Liver (tissue), 9 donors: Measurements from ENCODE around the gene GABARAP. TPM values are rescaled to one million over a fixed set of nuclear protein-coding genes. Genes with fewer than 3 reads are reported as not detected.
A peak's percentile ranks its signal among the peaks of the same experiment; 100 is the strongest.

Experiments used
- DNase-seq: peaks from one replicate; pipeline ENCODE4 v3.0.0-alpha.2; 2017; ENCODE audit warnings: low spot score
- H3K27ac ChIP-seq, 2 donors: one replicate each; pipeline ENCODE4 v1.7.0; 2013; ENCODE audit warnings: inconsistent platforms in 2 of 2, low read length in 2 of 2, control low read depth in 1 of 2, low read depth in 1 of 2, mild to moderate bottlenecking in 1 of 2
- H3K27me3 ChIP-seq, 4 donors: one replicate each; pipeline versions ENCODE4 v1.6.1 to v1.7.0; 2013; ENCODE audit warnings: low read length in 3 of 4, inconsistent platforms in 1 of 4, mild to moderate bottlenecking in 1 of 4, moderate library complexity in 1 of 4; ENCODE audit not compliant: control insufficient read depth in 4 of 4, insufficient read depth in 4 of 4
- H3K36me3 ChIP-seq, 4 donors: one replicate each; pipeline versions ENCODE4 v1.6.1 to v1.7.0; 2013; ENCODE audit warnings: low read length in 3 of 4, mild to moderate bottlenecking in 3 of 4, low read depth in 1 of 4, moderate library complexity in 1 of 4; ENCODE audit not compliant: control insufficient read depth in 4 of 4, insufficient read depth in 3 of 4
- H3K4me1 ChIP-seq, 4 donors: one replicate each; pipeline versions ENCODE4 v1.6.1 to v1.7.0; 2013; ENCODE audit warnings: low read length in 3 of 4, mild to moderate bottlenecking in 3 of 4, moderate library complexity in 1 of 4; ENCODE audit not compliant: control insufficient read depth in 4 of 4, insufficient read depth in 4 of 4
- H3K4me3 ChIP-seq, 3 donors: one replicate each; pipeline versions ENCODE4 v1.6.1 to v1.7.0; 2013; ENCODE audit warnings: low read length in 3 of 3, control low read depth in 1 of 3, low read depth in 1 of 3, mild to moderate bottlenecking in 1 of 3
- H3K9ac ChIP-seq, 2 donors: one replicate each; pipeline ENCODE4 v1.7.0; 2013; ENCODE audit warnings: low read length in 2 of 2, mild to moderate bottlenecking in 2 of 2, moderate library complexity in 2 of 2, control low read depth in 1 of 2, low read depth in 1 of 2
- H3K9me3 ChIP-seq, 4 donors: one replicate each; pipeline versions ENCODE4 v1.6.1 to v1.7.0; 2013; ENCODE audit warnings: low read length in 3 of 4; ENCODE audit not compliant: control insufficient read depth in 4 of 4
- CTCF ChIP-seq: fragments of 150-350 bp; IDR thresholded peaks from 2 replicates; pipeline ENCODE4 v1.5.1; 2017; ENCODE audit warnings: improper control_type of control experiment, low read depth, low read length; ENCODE audit not compliant: missing input control
- EGR1 ChIP-seq, 2 donors: IDR thresholded peaks; 2 replicates each; pipeline ENCODE4 v1.6.1; 2016 to 2018; ENCODE audit warnings: antibody characterized with exemption in 2 of 2, low read depth in 2 of 2
- FOXA2 ChIP-seq: IDR thresholded peaks from 2 replicates; pipeline ENCODE4 v1.6.1; 2016; ENCODE audit warnings: antibody characterized with exemption
- GABPA ChIP-seq, 2 donors: IDR thresholded peaks in 1 of 2; conservative IDR thresholded peaks in 1 of 2; 2 replicates each; pipeline ENCODE4 v1.6.1; 2016; ENCODE audit warnings: antibody characterized with exemption in 2 of 2, mild to moderate bottlenecking in 1 of 2, moderate library complexity in 1 of 2
- HNF4A ChIP-seq, 2 donors: conservative IDR thresholded peaks; 2 replicates each; pipeline ENCODE4 v1.6.1; 2016; ENCODE audit warnings: antibody characterized with exemption in 2 of 2, mild to moderate bottlenecking in 2 of 2
- MAX ChIP-seq: IDR thresholded peaks from 2 replicates; pipeline ENCODE4 v1.6.1; 2016; ENCODE audit warnings: antibody characterized with exemption
- RAD21 ChIP-seq, 2 donors: IDR thresholded peaks; 2 replicates each; pipeline ENCODE4 v1.6.1; 2016; ENCODE audit warnings: antibody characterized with exemption in 2 of 2, mild to moderate bottlenecking in 2 of 2
- SP1 ChIP-seq: IDR thresholded peaks from 2 replicates; pipeline ENCODE4 v1.6.1; 2018; ENCODE audit warnings: antibody characterized with exemption, mild to moderate bottlenecking
- TAF1 ChIP-seq: conservative IDR thresholded peaks from 2 replicates; pipeline ENCODE4 v1.6.1; 2016; ENCODE audit warnings: antibody characterized with exemption, mild to moderate bottlenecking
- WGBS: extraction: QIAGEN DNeasy Blood & Tissue Kit; methylation state at CpG from one replicate; pipeline ENCODE4 v1.1.7; 2013; 5-methylcytosine and 5-hydroxymethylcytosine counted together
- polyA plus RNA-seq, 2 donors: library from polyadenylated mRNA; stranded (reverse) in 1 of 2; unstranded in 1 of 2; fragments of 200-250 nt in 1 of 2; fragments of >200 nt in 1 of 2; fragmentation: Nextera tagmentation in 1 of 2; extraction: Ambion mirVana in 1 of 2; gene quantifications; one replicate each; pipeline versions ENCODE4 v1.2.1 to v1.2.3, GENCODE V29; 2013 to 2015
- total RNA-seq, 2 donors: library from RNA; depleted of rRNA; stranded (reverse); fragments of >200 nt; gene quantifications; one replicate each; pipeline ENCODE4 v1.2.3, GENCODE V29; 2014
- donor health status: healthy.
- donor health status: healthy.
- donor health status: healthy.
- donor health status: healthy.
- donor health status: healthy.

The GABARAP gene
- total and polyA plus RNA-seq, 4 donors = 74.4 to 489 (median 205) TPM

DNA sequence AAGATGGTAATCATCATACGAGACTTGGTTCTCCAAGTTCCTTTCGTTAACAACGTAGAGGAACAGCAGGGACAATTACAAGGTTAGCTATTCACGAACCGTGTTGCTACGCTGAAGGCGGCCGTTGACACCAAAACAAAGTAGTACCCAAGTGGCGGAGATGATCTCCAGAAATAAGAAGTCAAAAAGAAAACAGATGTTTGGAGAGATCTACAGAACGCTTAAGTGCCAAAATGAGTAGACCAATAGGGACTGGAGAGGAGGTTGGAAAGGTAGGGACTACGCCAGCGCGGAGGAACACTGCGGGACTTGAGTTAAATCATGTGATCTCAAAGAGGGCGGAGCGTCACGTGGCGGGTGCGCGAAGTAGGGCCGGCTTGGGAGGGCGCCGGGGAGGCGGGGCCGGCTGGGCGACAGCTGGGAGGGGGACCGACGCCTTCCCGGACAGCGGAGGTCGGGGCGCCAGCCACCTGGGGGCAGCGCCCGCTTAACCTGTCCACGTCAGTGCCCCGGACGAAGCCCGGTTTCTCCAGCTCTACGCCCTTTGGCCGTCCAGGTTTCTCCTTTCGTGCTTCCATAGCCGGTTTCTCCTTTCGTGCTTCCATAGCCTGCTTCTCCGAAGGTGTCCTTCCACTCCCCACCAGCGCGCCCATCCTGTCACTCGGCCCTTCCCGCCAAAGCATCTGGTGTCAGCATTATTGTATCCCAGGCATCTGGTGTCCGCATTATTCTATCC, 636 bp upstream of the GABARAP start (continued):
- TF ChIP-seq CTCF (no peak), HNF4A (conservative IDR thresholded peaks at IDR 0.05) (no peak), MAX (peak; percentile 45), RAD21 (IDR thresholded peaks at IDR 0.05) (peak in 1 of 2 donors; percentile 34), FOXA2 (no peak)

DNA sequence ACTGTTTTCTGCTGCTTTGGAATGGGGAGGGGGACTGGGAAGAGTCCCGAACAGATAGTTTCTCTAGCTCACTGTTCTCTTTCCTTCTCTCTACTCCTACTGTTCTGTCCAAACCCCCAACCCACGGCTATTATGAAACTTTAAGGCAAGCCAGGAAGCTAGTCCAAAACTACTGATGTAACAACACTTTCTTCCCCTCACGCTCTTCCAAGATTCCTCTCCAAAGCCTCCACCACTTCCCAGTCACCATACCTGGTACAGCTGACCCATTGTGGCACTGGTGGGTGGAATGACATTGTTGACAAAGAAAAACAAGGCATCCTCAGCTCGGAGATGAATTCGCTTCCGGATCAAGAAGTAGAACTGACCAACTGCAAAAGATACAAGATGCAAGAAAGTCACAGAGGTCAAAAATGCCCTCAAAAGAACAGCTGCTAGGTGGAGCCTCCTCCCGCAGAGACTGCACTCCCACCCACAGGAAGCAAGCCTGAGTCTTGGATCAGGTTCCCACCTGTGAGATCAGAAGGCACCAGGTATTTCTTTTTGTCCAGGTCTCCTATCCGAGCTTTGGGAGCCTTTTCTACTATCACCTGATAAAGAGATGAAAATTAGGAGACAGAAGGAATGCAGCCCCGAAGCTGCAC, 1.0 kb downstream of the GABARAP start:
- H3K36me3 ChIP-seq = peaks cover 5 to 29% (median 21%) of the 10 kb centered on the region in 4 donors
- WGBS = 20% methylated on average over 9 of the region's 9 CpGs
- peak overlapping the region; percentile 91 to 100 for H3K9ac ChIP-seq
- no peak for TF ChIP-seq SP1
- peaks cover 2 to 42% (median 30%) of the 10 kb centered on the region in 4 donors for H3K4me1 ChIP-seq
- H3K27me3 ChIP-seq = no peaks in the 10 kb centered on the region
- H3K4me3 ChIP-seq = peak overlapping the region; percentile 74 to 93 (median 91)
- H3K9me3 ChIP-seq = no peaks in the 10 kb centered on the region
- peak overlapping the region; percentile 98 to 99 for H3K27ac ChIP-seq
- DNase-seq = no peak

DNA sequence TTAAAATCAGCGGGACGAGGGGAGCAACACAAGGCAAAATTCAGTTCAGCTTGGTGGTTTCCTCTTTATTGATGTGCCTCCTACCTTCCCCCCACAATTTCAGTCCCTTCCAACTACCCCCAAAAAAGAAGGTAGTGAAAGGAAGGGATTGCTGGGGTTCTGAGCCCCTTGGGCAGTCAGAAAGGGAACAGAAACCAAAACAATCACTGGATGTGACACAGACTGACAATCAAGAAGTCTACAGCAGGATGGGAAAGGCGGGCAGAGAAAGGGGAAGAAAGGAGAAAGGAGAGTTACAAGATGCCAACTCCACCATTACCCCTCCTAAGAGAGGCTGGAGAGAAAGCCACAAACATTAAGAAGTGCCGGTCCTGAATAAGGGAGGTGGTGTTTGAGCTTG, 1.9 kb downstream of the GABARAP start:
- H3K9ac ChIP-seq = no peak overlapping the region
- H3K4me1 ChIP-seq = peaks cover 2 to 50% (median 35%) of the 10 kb centered on the region in 4 donors
- 68% methylated on average over 4 of the region's 4 CpGs for WGBS

More for the DNA sequence above, 1.9 kb downstream of the GABARAP start:
- no peak for TF ChIP-seq EGR1 (IDR thresholded peaks at IDR 0.05; ENCODE audit: low read depth in 2 of 2)
- TF ChIP-seq TAF1 = no peak
- no peak for TF ChIP-seq CTCF
- TF ChIP-seq GABPA (IDR thresholded peaks at IDR 0.05 in 1 of 2, conservative IDR thresholded peaks at IDR 0.05 in 1 of 2) = no peak
- no peak for DNase-seq
- Histone ChIP-seq H3K4me3 (peak overlapping the region in 2 of 3 donors; percentile 19 to 91), H3K27ac (peak overlapping the region; percentile 98 to 99), H3K27me3 (no peaks in the 10 kb centered on the region), H3K36me3 (peaks cover 7 to 31% (median 18%) of the 10 kb centered on the region in 4 donors), H3K9me3 (no peaks in the 10 kb centered on the region)
